ENCODE measurements around the gene CORO2B. TPM values are rescaled to one million over a fixed set of nuclear protein-coding genes. Genes with fewer than 3 reads are reported as not detected.
"Not testable (repeated sequence)": the region's sequence is repeated elsewhere in the genome, so short reads cannot be mapped to it uniquely, and the experiment has no call there.

The CORO2B gene
- total RNA-seq, 1 donor from 2014 or later: 3.9 TPM

DNA sequence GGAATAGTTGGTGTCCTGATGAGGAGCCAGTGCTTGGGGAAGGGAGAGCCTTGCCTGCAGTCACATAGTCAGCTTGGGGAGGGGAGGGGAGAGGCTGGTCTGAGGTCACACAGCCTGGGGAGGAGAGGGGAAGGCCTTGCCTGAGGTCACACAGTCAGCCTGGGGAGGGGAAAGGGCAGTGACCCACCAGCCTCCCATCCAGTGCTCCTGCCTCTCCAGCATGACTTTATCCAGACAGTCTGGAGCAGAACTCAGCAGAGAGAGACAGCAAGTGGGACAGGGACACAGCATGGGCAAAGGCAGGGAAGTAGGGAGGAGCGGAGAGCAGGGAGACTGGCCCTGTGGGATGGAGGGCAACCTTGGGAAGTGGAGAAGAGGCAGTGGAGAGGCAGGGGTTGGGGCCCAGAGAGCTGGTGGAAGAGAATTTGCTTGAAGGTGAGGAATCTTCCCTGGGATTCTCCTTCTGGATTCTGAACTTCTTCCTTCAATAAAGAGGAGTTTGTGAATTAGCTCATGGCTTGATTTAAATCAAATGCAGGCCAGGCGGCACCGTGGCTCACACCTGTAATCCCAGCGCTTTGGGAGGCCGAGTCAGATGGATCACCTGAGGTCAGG, 64.5 kb downstream of the CORO2B start:
- Mint-ChIP-seq H3K4me1 (ENCODE audit: unreplicated experiment) (peaks cover 37% of the 10 kb centered on the region), H3K4me3 (no peak overlapping the region), H3K27ac (no peak overlapping the region), H3K9me3 (no peaks in the 10 kb centered on the region), H3K27me3 (peaks cover 3% of the 10 kb centered on the region), H3K36me3 (no peaks in the 10 kb centered on the region)
- no peak for DNase-seq (ENCODE audit: extremely low spot score, unreplicated experiment)
- TF ChIP-seq, protein P1, sequence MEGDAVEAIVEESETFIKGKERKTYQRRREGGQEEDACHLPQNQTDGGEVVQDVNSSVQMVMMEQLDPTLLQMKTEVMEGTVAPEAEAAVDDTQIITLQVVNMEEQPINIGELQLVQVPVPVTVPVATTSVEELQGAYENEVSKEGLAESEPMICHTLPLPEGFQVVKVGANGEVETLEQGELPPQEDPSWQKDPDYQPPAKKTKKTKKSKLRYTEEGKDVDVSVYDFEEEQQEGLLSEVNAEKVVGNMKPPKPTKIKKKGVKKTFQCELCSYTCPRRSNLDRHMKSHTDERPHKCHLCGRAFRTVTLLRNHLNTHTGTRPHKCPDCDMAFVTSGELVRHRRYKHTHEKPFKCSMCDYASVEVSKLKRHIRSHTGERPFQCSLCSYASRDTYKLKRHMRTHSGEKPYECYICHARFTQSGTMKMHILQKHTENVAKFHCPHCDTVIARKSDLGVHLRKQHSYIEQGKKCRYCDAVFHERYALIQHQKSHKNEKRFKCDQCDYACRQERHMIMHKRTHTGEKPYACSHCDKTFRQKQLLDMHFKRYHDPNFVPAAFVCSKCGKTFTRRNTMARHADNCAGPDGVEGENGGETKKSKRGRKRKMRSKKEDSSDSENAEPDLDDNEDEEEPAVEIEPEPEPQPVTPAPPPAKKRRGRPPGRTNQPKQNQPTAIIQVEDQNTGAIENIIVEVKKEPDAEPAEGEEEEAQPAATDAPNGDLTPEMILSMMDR (conservative IDR thresholded peaks at IDR 0.05): no peak

GRCh38 chr15:68644083-68644904, 65.5 kb downstream of the CORO2B start:
- DNase-seq (ENCODE audit: extremely low spot score, unreplicated experiment): no peak
- no peak overlapping the region for H3K27ac Mint-ChIP-seq
- H3K36me3 Mint-ChIP-seq: no peaks in the 10 kb centered on the region
- TF ChIP-seq, protein P1 (conservative IDR thresholded peaks at IDR 0.05): no peak
- H3K4me3 Mint-ChIP-seq: no peak overlapping the region
- no peaks in the 10 kb centered on the region for H3K9me3 Mint-ChIP-seq
- H3K27me3 Mint-ChIP-seq: no peaks in the 10 kb centered on the region
- peaks cover 30% of the 10 kb centered on the region for H3K4me1 Mint-ChIP-seq (ENCODE audit: unreplicated experiment)

- H3K36me3 Mint-ChIP-seq: no peaks in the 10 kb centered on the region
- TF ChIP-seq, protein P1 (conservative IDR thresholded peaks at IDR 0.05): no peak
- H3K4me1 Mint-ChIP-seq (ENCODE audit: unreplicated experiment): peaks cover 26% of the 10 kb centered on the region
- no peak for DNase-seq (ENCODE audit: extremely low spot score, unreplicated experiment)
- no peaks in the 10 kb centered on the region for H3K9me3 Mint-ChIP-seq
- no peak overlapping the region for H3K4me3 Mint-ChIP-seq
- H3K27ac Mint-ChIP-seq: no peak overlapping the region
- no peaks in the 10 kb centered on the region for H3K27me3 Mint-ChIP-seq
Observed at GRCh38 chr15:68644996-68645395, 66.2 kb downstream of the CORO2B start.

DNA sequence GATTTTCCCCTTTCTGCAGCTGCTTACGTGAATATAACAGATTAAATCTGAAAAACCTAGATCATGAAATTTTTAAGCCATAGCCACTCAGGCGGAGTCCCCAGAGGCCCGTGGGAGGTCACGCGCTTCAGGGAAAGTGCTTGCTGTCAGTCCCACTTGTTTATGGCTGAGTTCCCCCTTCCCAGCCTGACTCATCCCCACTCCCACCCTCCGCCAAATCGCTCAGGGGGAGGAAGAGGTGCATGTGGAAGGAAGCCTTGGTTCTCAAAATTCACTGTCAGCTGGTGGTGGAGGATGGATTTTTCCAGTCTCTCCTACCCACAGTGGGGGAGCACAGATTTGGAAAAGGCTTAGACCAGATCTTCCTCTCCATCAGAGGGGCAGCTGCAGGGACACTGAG, 67.4 kb downstream of the CORO2B start:
- Mint-ChIP-seq H3K27me3 (no peaks in the 10 kb centered on the region), H3K4me3 (no peak overlapping the region), H3K4me1 (ENCODE audit: unreplicated experiment) (peaks cover 15% of the 10 kb centered on the region), H3K9me3 (no peaks in the 10 kb centered on the region), H3K27ac (no peak overlapping the region), H3K36me3 (no peaks in the 10 kb centered on the region)
- TF ChIP-seq, protein P1 (conservative IDR thresholded peaks at IDR 0.05): no peak
- no peak for DNase-seq (ENCODE audit: extremely low spot score, unreplicated experiment)

- Mint-ChIP-seq H3K27ac (no peak overlapping the region), H3K9me3 (no peaks in the 10 kb centered on the region), H3K27me3 (peaks cover 3% of the 10 kb centered on the region), H3K4me1 (ENCODE audit: unreplicated experiment) (peaks cover 15% of the 10 kb centered on the region), H3K4me3 (no peak overlapping the region), H3K36me3 (no peaks in the 10 kb centered on the region)
- TF ChIP-seq, protein P1 (conservative IDR thresholded peaks at IDR 0.05): no peak
- DNase-seq (ENCODE audit: extremely low spot score, unreplicated experiment): no peak
Observed at GRCh38 chr15:68646696-68647095, 67.9 kb downstream of the CORO2B start.

DNA sequence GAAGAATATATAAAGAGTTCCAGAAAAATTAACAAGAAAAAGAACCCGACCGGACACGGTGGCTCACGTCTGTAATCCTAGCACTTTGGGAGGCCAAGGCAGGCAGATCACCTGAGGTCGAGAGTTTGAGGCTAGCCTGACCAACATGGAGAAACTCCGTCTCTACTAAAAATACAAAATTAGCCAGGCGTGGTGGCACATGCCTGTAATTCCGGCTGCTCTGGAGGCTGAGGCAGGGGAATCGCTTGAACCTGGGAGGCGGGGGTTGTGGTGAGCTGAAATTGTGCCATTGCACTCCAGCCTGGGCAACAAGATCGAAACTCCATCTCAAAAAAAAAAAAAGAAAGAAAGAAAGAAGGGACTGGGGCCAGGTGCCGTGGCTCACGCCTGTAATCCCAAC, 68.6 kb downstream of the CORO2B start:
- H3K9me3 Mint-ChIP-seq; H3K36me3 Mint-ChIP-seq; H3K27me3 Mint-ChIP-seq; H3K4me3 Mint-ChIP-seq; DNase-seq (ENCODE audit: extremely low spot score, unreplicated experiment); H3K27ac Mint-ChIP-seq: not testable (repeated sequence)
- H3K4me1 Mint-ChIP-seq (ENCODE audit: unreplicated experiment): peaks cover 17% of the 10 kb centered on the region

Data from type B pancreatic cell (in vitro differentiated cells).